ENCODE data around the gene CP. TPM values are rescaled to one million over a fixed set of nuclear protein-coding genes. Genes with fewer than 3 reads are reported as not detected.
A peak's percentile ranks its signal among the peaks of the same experiment; 100 is the strongest.

Gene CP
- total and polyA plus RNA-seq, 9 of the 15 experiments (the other 6 are each of a cell fraction or from before 2014, with no cell fraction given), result 0.30 to 0.75 TPM; not detected in 7

- no peak for TF ChIP-seq ZFP1 (CRISPR knock-in tag; IDR thresholded peaks at IDR 0.05)
- TF ChIP-seq, protein P1, sequence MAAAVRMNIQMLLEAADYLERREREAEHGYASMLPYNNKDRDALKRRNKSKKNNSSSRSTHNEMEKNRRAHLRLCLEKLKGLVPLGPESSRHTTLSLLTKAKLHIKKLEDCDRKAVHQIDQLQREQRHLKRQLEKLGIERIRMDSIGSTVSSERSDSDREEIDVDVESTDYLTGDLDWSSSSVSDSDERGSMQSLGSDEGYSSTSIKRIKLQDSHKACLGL (CRISPR knock-in tag; IDR thresholded peaks at IDR 0.05; ENCODE audit: borderline replicate concordance, poor library complexity, severe bottlenecking), result no peak
- peak; percentile 21 for TF ChIP-seq E2F8 (IDR thresholded peaks at IDR 0.05; ENCODE audit: low read depth, partially characterized antibody)
- TF ChIP-seq HDAC6 (IDR thresholded peaks at IDR 0.05; ENCODE audit: low read depth, low read length), result no peak
- TF ChIP-seq SUPT5H (IDR thresholded peaks at IDR 0.05), result no peak
- TF ChIP-seq SMC3 (conservative IDR thresholded peaks at IDR 0.05; ENCODE audit: insufficient read depth, low read depth, low read length), result no peak
- no peak for TF ChIP-seq ZNF431 (CRISPR knock-in tag; IDR thresholded peaks at IDR 0.05)
- no peak for TF ChIP-seq SNRNP70 (optimal IDR thresholded peaks at IDR 0.05; ENCODE audit: low read depth, low read length)
- TF ChIP-seq ETV5 (CRISPR knock-in tag; IDR thresholded peaks at IDR 0.05; ENCODE audit: low read depth), result peak; percentile 71
- TF ChIP-seq TRIM28 (IDR thresholded peaks at IDR 0.05), result no peak
- peak; percentile 89 for TF ChIP-seq SOX6 (IDR thresholded peaks at IDR 0.05)
- peak in 1 of 2 experiments; percentile 41; a peak in 1 of 4 replicates for TF ChIP-seq FOXK2 (conservative IDR thresholded peaks at IDR 0.05 in 1 of 2, IDR thresholded peaks at IDR 0.05 in 1 of 2; ENCODE audit: low read depth in 2 of 2)
- TF ChIP-seq, protein P2, sequence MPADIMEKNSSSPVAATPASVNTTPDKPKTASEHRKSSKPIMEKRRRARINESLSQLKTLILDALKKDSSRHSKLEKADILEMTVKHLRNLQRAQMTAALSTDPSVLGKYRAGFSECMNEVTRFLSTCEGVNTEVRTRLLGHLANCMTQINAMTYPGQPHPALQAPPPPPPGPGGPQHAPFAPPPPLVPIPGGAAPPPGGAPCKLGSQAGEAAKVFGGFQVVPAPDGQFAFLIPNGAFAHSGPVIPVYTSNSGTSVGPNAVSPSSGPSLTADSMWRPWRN (IDR thresholded peaks at IDR 0.05; ENCODE audit: low read depth), result peak; percentile 99
- no peak for TF ChIP-seq KAT2B (IDR thresholded peaks at IDR 0.05; ENCODE audit: low read depth, low read length)
- peak; percentile 84 for TF ChIP-seq POLR2AphosphoS5 (IDR thresholded peaks at IDR 0.05; ENCODE audit: control insufficient read depth, insufficient read depth, low read depth, low read length)
- TF ChIP-seq KLF13 (tag; IDR thresholded peaks at IDR 0.05; ENCODE audit: borderline replicate concordance, low read depth), result no peak
- TF ChIP-seq, protein P3, sequence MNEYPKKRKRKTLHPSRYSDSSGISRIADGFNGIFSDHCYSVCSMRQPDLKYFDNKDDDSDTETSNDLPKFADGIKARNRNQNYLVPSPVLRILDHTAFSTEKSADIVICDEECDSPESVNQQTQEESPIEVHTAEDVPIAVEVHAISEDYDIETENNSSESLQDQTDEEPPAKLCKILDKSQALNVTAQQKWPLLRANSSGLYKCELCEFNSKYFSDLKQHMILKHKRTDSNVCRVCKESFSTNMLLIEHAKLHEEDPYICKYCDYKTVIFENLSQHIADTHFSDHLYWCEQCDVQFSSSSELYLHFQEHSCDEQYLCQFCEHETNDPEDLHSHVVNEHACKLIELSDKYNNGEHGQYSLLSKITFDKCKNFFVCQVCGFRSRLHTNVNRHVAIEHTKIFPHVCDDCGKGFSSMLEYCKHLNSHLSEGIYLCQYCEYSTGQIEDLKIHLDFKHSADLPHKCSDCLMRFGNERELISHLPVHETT (CRISPR knock-in tag; conservative IDR thresholded peaks at IDR 0.05 in 1 of 2, IDR thresholded peaks at IDR 0.05 in 1 of 2), result peak in 1 of 2 experiments; percentile 66; a peak in 2 of 4 replicates
- no peak for TF ChIP-seq HIVEP1 (CRISPR knock-in tag; IDR thresholded peaks at IDR 0.05)
- TF ChIP-seq XRCC3 (IDR thresholded peaks at IDR 0.05), result no peak
- TF ChIP-seq, protein P4, sequence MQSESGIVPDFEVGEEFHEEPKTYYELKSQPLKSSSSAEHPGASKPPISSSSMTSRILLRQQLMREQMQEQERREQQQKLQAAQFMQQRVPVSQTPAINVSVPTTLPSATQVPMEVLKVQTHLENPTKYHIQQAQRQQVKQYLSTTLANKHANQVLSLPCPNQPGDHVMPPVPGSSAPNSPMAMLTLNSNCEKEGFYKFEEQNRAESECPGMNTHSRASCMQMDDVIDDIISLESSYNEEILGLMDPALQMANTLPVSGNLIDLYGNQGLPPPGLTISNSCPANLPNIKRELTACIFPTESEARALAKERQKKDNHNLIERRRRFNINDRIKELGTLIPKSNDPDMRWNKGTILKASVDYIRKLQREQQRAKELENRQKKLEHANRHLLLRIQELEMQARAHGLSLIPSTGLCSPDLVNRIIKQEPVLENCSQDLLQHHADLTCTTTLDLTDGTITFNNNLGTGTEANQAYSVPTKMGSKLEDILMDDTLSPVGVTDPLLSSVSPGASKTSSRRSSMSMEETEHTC (IDR thresholded peaks at IDR 0.05), result peak; percentile 71; the same call in 1 of the 2 replicates
- peak; percentile 82 for TF ChIP-seq CEBPB (tag; IDR thresholded peaks at IDR 0.05)
- peak in 1 of 2 experiments; percentile 49; a peak in 1 of 4 replicates for TF ChIP-seq MAZ (CRISPR knock-in tag; conservative IDR thresholded peaks at IDR 0.05 in 1 of 2, IDR thresholded peaks at IDR 0.05 in 1 of 2)
- no peak for TF ChIP-seq OTX1 (CRISPR knock-in tag; IDR thresholded peaks at IDR 0.05)
These were observed 69.8 kb downstream of the CP start (continued) for GRCh38 chr3:149151843-149152242.
